ENCODE data around the gene ABCD1. TPM values are rescaled to one million over a fixed set of nuclear protein-coding genes. Genes with fewer than 3 reads are reported as not detected.
A peak's percentile ranks its signal among the peaks of the same experiment; 100 is the strongest.

The ABCD1 gene
- total RNA-seq, 1 donor from 2014 or later: 27.2 TPM

GRCh38 chrX:153763989-153764755, 39.5 kb downstream of the ABCD1 start, which contains the start of gene PLXNB3:
TSS of gene PLXNB3 (plus strand) at chrX:153764249. CDS start at chrX:153765536, 1,287 bp downstream.
- peaks cover 2% of the 10 kb centered on the region for H3K27me3 Mint-ChIP-seq (ENCODE audit: low read depth, unreplicated experiment)
- Histone ChIP-seq H3K4me2 (ENCODE audit: low read length) (peak within 1 kb of the TSS; percentile 87), H4K20me1 (ENCODE audit: insufficient read depth, low read length) (peaks cover 5% of the 10 kb centered on the region), H3K4me3 (ENCODE audit: insufficient read depth, low read depth, low read length) (peak within 1 kb of the TSS; percentile 17), H3K79me2 (ENCODE audit: insufficient read depth, low read length) (no peaks in the 10 kb centered on the region), H3K9ac (ENCODE audit: low read length) (peak within 1 kb of the TSS; percentile 27), H3K27me3 (ENCODE audit: insufficient read depth, low read length) (no peaks in the 10 kb centered on the region), H3K9me3 (ENCODE audit: insufficient read depth, low read depth, low read length) (no peaks in the 10 kb centered on the region), H3K36me3 (ENCODE audit: insufficient read depth, low read length) (no peaks in the 10 kb centered on the region), H3K27ac (ENCODE audit: low read depth, low read length) (no peak within 1 kb of the TSS), H3K4me1 (ENCODE audit: insufficient read depth, low read length) (peaks cover 25% of the 10 kb centered on the region), H2AFZ (ENCODE audit: low read depth, low read length) (no peak within 1 kb of the TSS)
- no peaks in the 10 kb centered on the region for H3K9me3 Mint-ChIP-seq (ENCODE audit: unreplicated experiment)
- TF ChIP-seq CTCF (IDR thresholded peaks at IDR 0.05; ENCODE audit: insufficient read depth, low read depth, low read length) (peak; percentile 45), EZH2 (IDR thresholded peaks at IDR 0.05; ENCODE audit: insufficient read depth, low read length) (no peak)
- no peaks in the 10 kb centered on the region for H3K36me3 Mint-ChIP-seq (ENCODE audit: low read depth, unreplicated experiment)
- no peak within 1 kb of the TSS for H3K27ac Mint-ChIP-seq (ENCODE audit: unreplicated experiment)
- FAIRE-seq (peak; percentile 50), DNase-seq (ENCODE audit: low read depth) (peak; percentile 18)
- peak within 1 kb of the TSS; percentile 67 for H3K4me3 Mint-ChIP-seq (ENCODE audit: unreplicated experiment)
- H3K4me1 Mint-ChIP-seq (ENCODE audit: low read depth, unreplicated experiment): no peaks in the 10 kb centered on the region

GRCh38 chrX:153764786-153765137, 40.1 kb downstream of the ABCD1 start:
- H3K4me1 Mint-ChIP-seq (ENCODE audit: low read depth, unreplicated experiment): no peaks in the 10 kb centered on the region
- Histone ChIP-seq H4K20me1 (ENCODE audit: insufficient read depth, low read length) (peaks cover 5% of the 10 kb centered on the region), H3K79me2 (ENCODE audit: insufficient read depth, low read length) (no peaks in the 10 kb centered on the region), H3K27ac (ENCODE audit: low read depth, low read length) (no peak overlapping the region), H2AFZ (ENCODE audit: low read depth, low read length) (no peak overlapping the region), H3K9me3 (ENCODE audit: insufficient read depth, low read depth, low read length) (no peaks in the 10 kb centered on the region), H3K4me3 (ENCODE audit: insufficient read depth, low read depth, low read length) (peak overlapping the region; percentile 17), H3K4me1 (ENCODE audit: insufficient read depth, low read length) (peaks cover 25% of the 10 kb centered on the region), H3K36me3 (ENCODE audit: insufficient read depth, low read length) (no peaks in the 10 kb centered on the region), H3K27me3 (ENCODE audit: insufficient read depth, low read length) (no peaks in the 10 kb centered on the region), H3K4me2 (ENCODE audit: low read length) (peak overlapping the region; percentile 87), H3K9ac (ENCODE audit: low read length) (peak overlapping the region; percentile 27)
- no peak overlapping the region for H3K27ac Mint-ChIP-seq (ENCODE audit: unreplicated experiment)
- H3K27me3 Mint-ChIP-seq (ENCODE audit: low read depth, unreplicated experiment): peaks cover 2% of the 10 kb centered on the region
- TF ChIP-seq CTCF (IDR thresholded peaks at IDR 0.05; ENCODE audit: insufficient read depth, low read depth, low read length) (no peak), EZH2 (IDR thresholded peaks at IDR 0.05; ENCODE audit: insufficient read depth, low read length) (no peak)
- no peaks in the 10 kb centered on the region for H3K9me3 Mint-ChIP-seq (ENCODE audit: unreplicated experiment)
- no peaks in the 10 kb centered on the region for H3K36me3 Mint-ChIP-seq (ENCODE audit: low read depth, unreplicated experiment)
- no peak overlapping the region for H3K4me3 Mint-ChIP-seq (ENCODE audit: unreplicated experiment)
- no peak for FAIRE-seq
- DNase-seq (ENCODE audit: low read depth): no peak

Data from astrocyte (in vitro differentiated cells and primary cell).